ENCODE data around the gene LYZL1. TPM values are rescaled to one million over a fixed set of nuclear protein-coding genes. Genes with fewer than 3 reads are reported as not detected.
"Not testable (repeated sequence)": the region's sequence is repeated elsewhere in the genome, so short reads cannot be mapped to it uniquely, and the experiment has no call there.

LYZL1 gene
- total and polyA plus RNA-seq, 7 donors: not detected

GRCh38 chr10:29285624-29286051, 3.2 kb upstream of the LYZL1 start:
- intact Hi-C loops (cut with DNase I): no loop called here
- H3K4me1 ChIP-seq: no peaks in the 10 kb centered on the region
- TF ChIP-seq EP300 (IDR thresholded peaks at IDR 0.05): no peak
- no peak for TF ChIP-seq POLR2AphosphoS5 (IDR thresholded peaks at IDR 0.05)
- no peak for TF ChIP-seq CTCF (IDR thresholded peaks at IDR 0.05)
- no peak for TF ChIP-seq POLR2A (IDR thresholded peaks at IDR 0.05)
- no peaks in the 10 kb centered on the region for H3K9me3 ChIP-seq
- peaks cover 0 to 3% (median 0%) of the 10 kb centered on the region in 3 donors for H3K27me3 ChIP-seq
- H3K4me3 ChIP-seq: no peak overlapping the region
- 78 to 83% methylated on average over 4 of the region's 4 CpGs for WGBS, 2 donors
- H3K27ac ChIP-seq: no peak overlapping the region
- H3K36me3 ChIP-seq: no peaks in the 10 kb centered on the region
- DNase-seq: no peak

- intact Hi-C loops (cut with DNase I): no loop called here
- no peaks in the 10 kb centered on the region for H3K4me1 ChIP-seq
- H3K4me3 ChIP-seq: no peak overlapping the region
- peaks cover 0 to 3% (median 0%) of the 10 kb centered on the region in 3 donors for H3K27me3 ChIP-seq
- H3K9me3 ChIP-seq: no peaks in the 10 kb centered on the region
- WGBS, 2 donors: 80 to 89% methylated on average over 4 of the region's 4 CpGs
- no peak for DNase-seq
- TF ChIP-seq POLR2AphosphoS5 (IDR thresholded peaks at IDR 0.05) (no peak), POLR2A (IDR thresholded peaks at IDR 0.05) (no peak), CTCF (IDR thresholded peaks at IDR 0.05) (no peak), EP300 (IDR thresholded peaks at IDR 0.05) (no peak)
- no peak overlapping the region for H3K27ac ChIP-seq
- H3K36me3 ChIP-seq: no peaks in the 10 kb centered on the region
Observed at GRCh38 chr10:29287635-29288034, 1.2 kb upstream of the LYZL1 start.

- H3K27me3 ChIP-seq; H3K4me1 ChIP-seq; H3K9me3 ChIP-seq; DNase-seq; intact Hi-C loops (cut with DNase I); H3K27ac ChIP-seq; H3K36me3 ChIP-seq; H3K4me3 ChIP-seq: not testable (repeated sequence)
- 69 to 80% methylated on average over 8 of the region's 10 CpGs for WGBS, 2 donors
Observed at GRCh38 chr10:29291561-29291960, 2.7 kb downstream of the LYZL1 start.

- H3K4me3 ChIP-seq; H3K36me3 ChIP-seq; H3K4me1 ChIP-seq; intact Hi-C loops (cut with DNase I); H3K27ac ChIP-seq; DNase-seq; H3K9me3 ChIP-seq; H3K27me3 ChIP-seq: not testable (repeated sequence)
- WGBS, 2 donors: 89 to 91% methylated on average over 13 of the region's 13 CpGs
Observed at GRCh38 chr10:29292406-29292805, 3.5 kb downstream of the LYZL1 start.

- peaks cover 0 to 7% (median 2%) of the 10 kb centered on the region in 4 donors for H3K9me3 ChIP-seq
- no peaks in the 10 kb centered on the region for H3K27me3 ChIP-seq
- no peaks in the 10 kb centered on the region for H3K36me3 ChIP-seq
- no peak overlapping the region for H3K4me3 ChIP-seq
- H3K4me1 ChIP-seq: no peaks in the 10 kb centered on the region
- WGBS, 2 donors: 67 to 83% methylated on average over 2 of the region's 2 CpGs
- no peak for DNase-seq
- TF ChIP-seq EP300 (IDR thresholded peaks at IDR 0.05): no peak
- TF ChIP-seq POLR2AphosphoS5 (IDR thresholded peaks at IDR 0.05): no peak
- TF ChIP-seq POLR2A (IDR thresholded peaks at IDR 0.05): no peak
- no peak for TF ChIP-seq CTCF (IDR thresholded peaks at IDR 0.05)
- H3K27ac ChIP-seq: no peak overlapping the region
- intact Hi-C loops (cut with DNase I): no loop called here
Observed at GRCh38 chr10:29295813-29296212, 6.9 kb downstream of the LYZL1 start.

GRCh38 chr10:29297678-29298077, 8.8 kb downstream of the LYZL1 start:
- no peak for TF ChIP-seq EP300 (IDR thresholded peaks at IDR 0.05)
- no peak for TF ChIP-seq POLR2AphosphoS5 (IDR thresholded peaks at IDR 0.05)
- no peak for TF ChIP-seq POLR2A (IDR thresholded peaks at IDR 0.05)
- no peak overlapping the region for H3K4me3 ChIP-seq
- H3K9me3 ChIP-seq: peaks cover 0 to 7% (median 5%) of the 10 kb centered on the region in 4 donors
- H3K4me1 ChIP-seq: no peaks in the 10 kb centered on the region
- no peaks in the 10 kb centered on the region for H3K36me3 ChIP-seq
- WGBS, 2 donors: 61 to 76% methylated on average over 1 of the region's 1 CpG
- H3K27me3 ChIP-seq: no peaks in the 10 kb centered on the region
- no peak for DNase-seq
- H3K27ac ChIP-seq: no peak overlapping the region
- intact Hi-C loops (cut with DNase I): no loop called here
